CD14-positive monocyte (primary cell): ENCODE results near the gene NPM3. TPM values are rescaled to one million over a fixed set of nuclear protein-coding genes. Genes with fewer than 3 reads are reported as not detected.

ENCODE experiments used
- DNase-seq, 3 donors: peaks; one replicate each; pipeline ENCODE4 v3.0.0-alpha.2; 2011 to 2022
- H2AFZ ChIP-seq: 2 replicates; pipeline ENCODE4 v1.6.0; 2012; ENCODE audit warnings: mild to moderate bottlenecking, low read depth, low read length, inconsistent platforms; ENCODE audit not compliant: insufficient read depth, poor library complexity, severe bottlenecking
- H3K27ac ChIP-seq, 2 donors: 1 replicate in 1 of 2; 2 replicates in 1 of 2; pipeline ENCODE4 v1.5.1; 2012 to 2013; ENCODE audit warnings: low read length in 2 of 2, control low read depth in 1 of 2, inconsistent platforms in 1 of 2, low read depth in 1 of 2, mild to moderate bottlenecking in 1 of 2
- H3K27me3 ChIP-seq, 2 donors: one replicate each; pipeline versions ENCODE4 v1.6.0 to v1.6.1; 2011 to 2013; ENCODE audit warnings: low read length in 2 of 2; ENCODE audit not compliant: control insufficient read depth in 2 of 2, insufficient read depth in 2 of 2
- H3K36me3 ChIP-seq, 2 donors: replicated peaks in 1 of 2; 1 replicate in 1 of 2; 2 replicates in 1 of 2; pipeline versions ENCODE4 v1.5.1 to v1.6.1; 2012 to 2013; ENCODE audit warnings: low read length in 2 of 2, control low read depth in 1 of 2, inconsistent platforms in 1 of 2, mild to moderate bottlenecking in 1 of 2; ENCODE audit not compliant: insufficient read depth in 2 of 2, control insufficient read depth in 1 of 2
- H3K4me1 ChIP-seq, 2 donors: 1 replicate in 1 of 2; 2 replicates in 1 of 2; pipeline versions ENCODE4 v1.5.1 to v1.6.1; 2012 to 2013; ENCODE audit warnings: low read length in 2 of 2, control low read depth in 1 of 2, inconsistent platforms in 1 of 2, mild to moderate bottlenecking in 1 of 2, moderate library complexity in 1 of 2; ENCODE audit not compliant: insufficient read depth in 2 of 2, control insufficient read depth in 1 of 2
- H3K4me2 ChIP-seq: replicated peaks from 2 replicates; pipeline ENCODE3; 2012; ENCODE audit warnings: low read length, moderate library complexity, mild to moderate bottlenecking; ENCODE audit not compliant: poor library complexity, severe bottlenecking; ENCODE audit errors: extremely low read depth
- H3K4me3 ChIP-seq, 3 experiments: fragments of 200-600 bp in 1 of 3; sonication (generic) in 1 of 3; replicated peaks in 1 of 3; 1 replicate in 2 of 3; 2 replicates in 1 of 3; pipeline ENCODE4 v1.5.1; 2011 to 2013; ENCODE audit warnings: low read length in 3 of 3, mild to moderate bottlenecking in 3 of 3, control low read depth in 2 of 3, low read depth in 2 of 3, inconsistent platforms in 1 of 3, moderate library complexity in 1 of 3
- H3K79me2 ChIP-seq: 2 replicates; pipeline ENCODE4 v1.6.0; 2012; ENCODE audit warnings: mild to moderate bottlenecking, control low read depth, inconsistent platforms, low read length, moderate library complexity; ENCODE audit not compliant: insufficient read depth
- H3K9ac ChIP-seq: 2 replicates; pipeline ENCODE4 v1.6.0; 2017; ENCODE audit warnings: low read length, mild to moderate bottlenecking; ENCODE audit not compliant: insufficient read depth, poor library complexity, severe bottlenecking
- H3K9me3 ChIP-seq, 2 donors: replicated peaks in 1 of 2; 1 replicate in 1 of 2; 2 replicates in 1 of 2; pipeline versions ENCODE4 v1.5.1 to v1.6.1; 2012 to 2013; ENCODE audit warnings: low read length in 2 of 2, control low read depth in 1 of 2; ENCODE audit not compliant: control insufficient read depth in 1 of 2, insufficient read depth in 1 of 2
- H4K20me1 ChIP-seq: 2 replicates; pipeline ENCODE4 v1.6.0; 2012; ENCODE audit warnings: mild to moderate bottlenecking, low read length, control low read depth, moderate library complexity; ENCODE audit not compliant: insufficient read depth
- H3K27ac Mint-ChIP-seq, 7 donors: one replicate each; pipeline ENCODE4 v1.8.0; 2020; ENCODE audit warnings: mild to moderate bottlenecking in 7 of 7, mixed read lengths in 7 of 7, moderate library complexity in 6 of 7, inconsistent platforms in 2 of 7
- H3K27me3 Mint-ChIP-seq, 3 donors: one replicate each; pipeline ENCODE4 v1.8.0; 2021 to 2022; ENCODE audit warnings: low read depth in 3 of 3, mild to moderate bottlenecking in 3 of 3, mixed read lengths in 3 of 3, moderate library complexity in 3 of 3, inconsistent platforms in 1 of 3
- H3K36me3 Mint-ChIP-seq, 2 donors: one replicate each; pipeline ENCODE4 v1.8.0; 2020; ENCODE audit warnings: mixed read lengths in 2 of 2, inconsistent platforms in 1 of 2, mild to moderate bottlenecking in 1 of 2
- H3K4me1 Mint-ChIP-seq: one replicate; pipeline ENCODE4 v1.8.0; 2020; ENCODE audit warnings: mild to moderate bottlenecking, mixed read lengths
- H3K4me3 Mint-ChIP-seq, 2 donors: one replicate each; pipeline ENCODE4 v1.8.0; 2020; ENCODE audit warnings: mild to moderate bottlenecking in 2 of 2, mixed read lengths in 2 of 2, moderate library complexity in 1 of 2
- H3K9me3 Mint-ChIP-seq, 7 donors: one replicate each; pipeline ENCODE4 v1.8.0; 2020 to 2022; ENCODE audit warnings: mixed read lengths in 7 of 7, mild to moderate bottlenecking in 6 of 7, moderate library complexity in 6 of 7, inconsistent platforms in 2 of 7
- WGBS: methylation state at CpG from one replicate; pipeline ENCODE4 v1.1.5; 2013; ENCODE audit warnings: missing lambda C conversion rate; ENCODE audit not compliant: insufficient coverage; 5-methylcytosine and 5-hydroxymethylcytosine counted together
- intact Hi-C, 2 donors: fragments of 100-400 bp; cut with micrococcal nuclease; formaldehyde crosslinking; loops; one replicate each; pipeline versions ENCODE4 v1.15.0 to v1.15.1; 2023
- polyA plus RNA-seq, 3 donors: library from polyadenylated mRNA; depleted of rRNA in 1 of 3; unstranded in 2 of 3; stranded (reverse) in 1 of 3; fragments of 300-500 nt in 2 of 3; fragments of >200 nt in 1 of 3; fragmentation: Illumina TruSeq in 2 of 3; gene quantifications; 1 replicate in 2 of 3; 2 replicates in 1 of 3; pipeline ENCODE4 v1.2.3, GENCODE V29; 2012 to 2021
- TF ChIP-seq, protein P1 (sequence below): fragments of 200-600 bp; IDR thresholded peaks from one replicate; pipeline ENCODE4 v1.8.0; 2022; ENCODE audit warnings: antibody characterized with exemption, mild to moderate bottlenecking

The NPM3 gene
- polyA plus RNA-seq, 3 donors = 1.2 to 8.1 (median 3.8) TPM

DNA sequence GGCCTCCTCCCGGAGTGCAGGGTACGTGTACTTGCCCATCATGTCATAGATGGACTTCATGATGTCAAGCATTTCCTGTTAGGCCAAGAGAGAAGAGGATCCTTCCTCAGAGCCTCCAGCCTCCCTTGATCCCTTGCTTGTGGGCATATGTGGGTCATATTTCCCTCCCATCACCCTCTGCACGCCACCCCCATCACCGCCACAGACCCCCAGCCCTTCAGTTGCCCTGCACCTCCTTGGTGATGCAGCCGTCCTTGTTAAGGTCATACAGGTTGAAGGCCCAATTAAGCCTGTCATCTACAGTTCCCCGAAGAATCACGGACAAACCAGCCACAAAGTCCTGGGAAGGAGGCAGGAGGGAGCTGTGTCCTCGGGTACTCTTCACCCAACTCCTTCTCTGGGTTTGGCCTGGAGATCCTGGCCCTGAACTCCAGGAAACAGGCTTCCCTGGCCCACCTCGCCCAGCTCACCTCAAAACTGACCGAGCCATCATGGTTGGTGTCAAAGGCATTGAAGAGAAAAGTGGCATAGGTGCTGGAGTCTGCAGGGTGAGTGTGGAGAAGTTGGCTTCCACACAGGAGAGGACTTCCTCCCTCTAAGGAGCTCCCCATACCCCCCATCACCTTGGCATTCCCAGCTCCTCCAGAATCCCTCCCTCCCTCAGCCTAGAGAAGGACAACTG is 44.8 kb upstream of the NPM3 start:
- Histone ChIP-seq H3K79me2 (no peaks in the 10 kb centered on the region), H3K36me3 (peaks cover 0 to 9% of the 10 kb centered on the region in 2 donors), H2AFZ (no peak overlapping the region), H4K20me1 (peaks cover 6% of the 10 kb centered on the region), H3K4me3 (no peak overlapping the region), H3K9ac (no peak overlapping the region), H3K27ac (no peak overlapping the region), H3K4me1 (peaks cover 32 to 33% of the 10 kb centered on the region in 2 donors), H3K4me2 (no peak overlapping the region), H3K9me3 (no peaks in the 10 kb centered on the region), H3K27me3 (no peaks in the 10 kb centered on the region)
- Mint-ChIP-seq H3K27ac (peak overlapping the region in 2 of 7 donors; percentile 8 to 38), H3K36me3 (peaks cover 10 to 12% of the 10 kb centered on the region in 2 donors), H3K27me3 (peaks cover 0 to 2% (median 0%) of the 10 kb centered on the region in 3 donors), H3K4me1 (peaks cover 30% of the 10 kb centered on the region), H3K9me3 (no peaks in the 10 kb centered on the region), H3K4me3 (no peak overlapping the region)
- peak in 1 of 3 donors; percentile 5 for DNase-seq
- 100% methylated on average over 1 of the region's 10 CpGs for WGBS
- intact Hi-C loops = no loop called here
- TF ChIP-seq, protein P1, sequence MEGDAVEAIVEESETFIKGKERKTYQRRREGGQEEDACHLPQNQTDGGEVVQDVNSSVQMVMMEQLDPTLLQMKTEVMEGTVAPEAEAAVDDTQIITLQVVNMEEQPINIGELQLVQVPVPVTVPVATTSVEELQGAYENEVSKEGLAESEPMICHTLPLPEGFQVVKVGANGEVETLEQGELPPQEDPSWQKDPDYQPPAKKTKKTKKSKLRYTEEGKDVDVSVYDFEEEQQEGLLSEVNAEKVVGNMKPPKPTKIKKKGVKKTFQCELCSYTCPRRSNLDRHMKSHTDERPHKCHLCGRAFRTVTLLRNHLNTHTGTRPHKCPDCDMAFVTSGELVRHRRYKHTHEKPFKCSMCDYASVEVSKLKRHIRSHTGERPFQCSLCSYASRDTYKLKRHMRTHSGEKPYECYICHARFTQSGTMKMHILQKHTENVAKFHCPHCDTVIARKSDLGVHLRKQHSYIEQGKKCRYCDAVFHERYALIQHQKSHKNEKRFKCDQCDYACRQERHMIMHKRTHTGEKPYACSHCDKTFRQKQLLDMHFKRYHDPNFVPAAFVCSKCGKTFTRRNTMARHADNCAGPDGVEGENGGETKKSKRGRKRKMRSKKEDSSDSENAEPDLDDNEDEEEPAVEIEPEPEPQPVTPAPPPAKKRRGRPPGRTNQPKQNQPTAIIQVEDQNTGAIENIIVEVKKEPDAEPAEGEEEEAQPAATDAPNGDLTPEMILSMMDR = no peak

DNA sequence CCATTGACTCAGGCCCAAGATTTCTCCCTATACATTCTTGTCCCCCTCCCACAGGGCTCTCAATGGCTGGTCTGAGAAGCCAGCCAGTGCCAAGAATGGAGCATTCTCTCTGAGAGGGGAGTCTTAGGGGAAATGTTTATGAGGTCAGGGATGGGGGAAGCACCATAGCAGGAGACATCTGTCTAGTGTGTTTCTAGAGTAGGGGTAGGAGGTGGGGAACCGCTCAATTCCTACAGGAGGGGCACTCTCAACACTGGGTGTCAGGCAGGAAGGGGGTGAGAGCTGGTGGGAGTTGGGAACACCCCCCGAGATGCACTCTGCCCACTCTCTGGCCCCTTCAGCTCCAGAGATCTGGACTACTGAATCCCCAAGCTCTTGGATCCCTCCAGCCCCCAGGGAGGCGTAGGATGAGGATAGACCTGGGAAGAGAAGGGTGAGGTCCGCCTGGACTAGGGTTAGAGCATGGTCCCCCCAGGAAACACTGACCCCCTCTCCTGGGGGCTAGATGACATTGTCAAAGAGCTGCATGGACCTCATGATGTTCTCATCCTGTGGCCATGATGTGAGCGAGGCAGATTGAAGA is 43.7 kb upstream of the NPM3 start:
- no peaks in the 10 kb centered on the region for H3K79me2 ChIP-seq
- peaks cover 30% of the 10 kb centered on the region for H3K4me1 Mint-ChIP-seq
- H3K27me3 Mint-ChIP-seq = peaks cover 0 to 2% (median 0%) of the 10 kb centered on the region in 3 donors
- TF ChIP-seq, protein P1 = no peak
- H3K4me3 Mint-ChIP-seq = no peak overlapping the region
- H3K4me2 ChIP-seq = no peak overlapping the region
- H3K9ac ChIP-seq = no peak overlapping the region
- H3K36me3 Mint-ChIP-seq = peaks cover 10 to 14% of the 10 kb centered on the region in 2 donors
- intact Hi-C loops = no loop called here
- no peak overlapping the region for H3K27ac Mint-ChIP-seq
- WGBS = 100% methylated on average over 2 of the region's 5 CpGs
- no peak overlapping the region for H3K4me3 ChIP-seq
- peaks cover 6% of the 10 kb centered on the region for H4K20me1 ChIP-seq
- peaks cover 0 to 9% of the 10 kb centered on the region in 2 donors for H3K36me3 ChIP-seq
- H3K9me3 ChIP-seq = no peaks in the 10 kb centered on the region
- no peak for DNase-seq
- H3K27me3 ChIP-seq = no peaks in the 10 kb centered on the region
- no peak overlapping the region for H3K27ac ChIP-seq
- H3K4me1 ChIP-seq = peaks cover 32 to 33% of the 10 kb centered on the region in 2 donors
- no peak overlapping the region for H2AFZ ChIP-seq
- H3K9me3 Mint-ChIP-seq = no peaks in the 10 kb centered on the region
